ENCODE data around the gene ETV7. TPM values are rescaled to one million over a fixed set of nuclear protein-coding genes. Genes with fewer than 3 reads are reported as not detected.

Gene ETV7
- total and polyA plus RNA-seq, 2 of the 13 experiments (the other 11 are each of a cell fraction or from before 2014, with no cell fraction given), result not detected

GRCh38 chr6:36381502-36382389 lies 5.7 kb downstream of the ETV7 start (continued):
- TF ChIP-seq CREB3 (CRISPR knock-in tag; IDR thresholded peaks at IDR 0.05) (no peak), CAMTA2 (CRISPR knock-in tag; IDR thresholded peaks at IDR 0.05; ENCODE audit: borderline replicate concordance) (no peak), NR2C2 (CRISPR knock-in tag; IDR thresholded peaks at IDR 0.05; ENCODE audit: borderline replicate concordance) (no peak)

GRCh38 chr6:36380166-36380565 lies 7.3 kb downstream of the ETV7 start:
- 15% methylated on average over 4 of the region's 4 CpGs for WGBS (ENCODE audit: low lambda C conversion rate)
- ATAC-seq, result no peak
- FAIRE-seq, result no peak
- ChIA-PET POLR2A (no interaction called here), CTCF (ENCODE audit: low intra/inter-chr PET ratio, low total read pairs) (no interaction called here)
- Histone ChIP-seq H3K9me3 (ENCODE audit: low read length) (no peaks in the 10 kb centered on the region), H4K20me1 (ENCODE audit: insufficient read depth, low read length) (no peaks in the 10 kb centered on the region), H3K9ac (ENCODE audit: insufficient read depth, low read depth, low read length) (no peak overlapping the region), H2AFZ (ENCODE audit: low read length) (no peak overlapping the region), H3K79me2 (ENCODE audit: insufficient read depth, low read length) (no peaks in the 10 kb centered on the region), H3K36me3 (replicated peaks in 1 of 2; ENCODE audit: control insufficient read depth in 1 of 2, insufficient read depth in 2 of 2, low read length in 2 of 2) (no peaks in the 10 kb centered on the region), H3K27me3 (ENCODE audit: control insufficient read depth in 1 of 2, insufficient read depth in 2 of 2, low read length in 2 of 2) (peaks cover 2 to 41% of the 10 kb centered on the region in 2 experiments), H3K4me1 (ENCODE audit: insufficient read depth, low read length) (no peaks in the 10 kb centered on the region), H3K4me2 (ENCODE audit: low read depth, low read length) (no peak overlapping the region), H3K27ac (ENCODE audit: extremely low read length, insufficient read depth, low read length) (no peak overlapping the region), H3K4me3 (replicated peaks in 1 of 3; ENCODE audit: insufficient read depth in 1 of 3, low read depth in 2 of 3, low read length in 3 of 3) (no peak overlapping the region)
- BruUV-seq (replicated peaks), result no TSS peak
- intact Hi-C loops (cut with micrococcal nuclease; ENCODE audit: unreplicated experiment) (no loop called here), in situ Hi-C loops (cut with HindIII; ENCODE audit: extremely low pct_ligation_motif_present, low pct_unique_long_range_greater_than_20kb) (no loop called here)
- DNase-seq (ENCODE audit: low spot score), result no peak
- TF ChIP-seq MXD1 (CRISPR knock-in tag; IDR thresholded peaks at IDR 0.05), result no peak
- no peak for TF ChIP-seq ZHX1 (CRISPR knock-in tag; IDR thresholded peaks at IDR 0.05; ENCODE audit: low read depth)
- TF ChIP-seq ZNF34 (CRISPR knock-in tag; IDR thresholded peaks at IDR 0.05; ENCODE audit: borderline replicate concordance), result no peak
- no peak for TF ChIP-seq ZBTB2 (CRISPR knock-in tag; IDR thresholded peaks at IDR 0.05; ENCODE audit: low read depth)
- TF ChIP-seq KDM5A (IDR thresholded peaks at IDR 0.05; ENCODE audit: borderline replicate concordance, low read length), result no peak
- no peak for TF ChIP-seq ESRRA (CRISPR knock-in tag; IDR thresholded peaks at IDR 0.05; ENCODE audit: low read depth)
- TF ChIP-seq CEBPG (CRISPR knock-in tag; IDR thresholded peaks at IDR 0.05), result no peak
- no peak for TF ChIP-seq ZNF576 (CRISPR knock-in tag; IDR thresholded peaks at IDR 0.05)
- TF ChIP-seq ZGPAT (CRISPR knock-in tag; IDR thresholded peaks at IDR 0.05), result no peak
- no peak for TF ChIP-seq ZNF33A (CRISPR knock-in tag; IDR thresholded peaks at IDR 0.05; ENCODE audit: borderline replicate concordance)
- TF ChIP-seq ZNF670 (CRISPR knock-in tag; IDR thresholded peaks at IDR 0.05; ENCODE audit: borderline replicate concordance), result no peak
